GM12878 (cell line): Measurements from ENCODE around the gene MCFD2. TPM values are rescaled to one million over a fixed set of nuclear protein-coding genes. Genes with fewer than 3 reads are reported as not detected.

ENCODE experiments used
- ATAC-seq: fragments of 200-7000 bp; cut with Tn5 transposase; 3 replicates; pipeline ENCODE4 v1.9.1; 2020; ENCODE audit warnings: mild to moderate bottlenecking, moderate library complexity
- BruUV-seq: library from RNA; stranded (reverse); fragments of 400-500 nt; replicated peaks from 2 replicates; lab custom pipeline; 2021; lab: Mats Ljungman, UMichigan
- CTCF ChIA-PET: fragments of 300-600 bp; sonication (Branson Sonifier 250); formaldehyde crosslinking; extraction: SDS; loops from one replicate; lab custom pipeline; 2021; ENCODE audit warnings: inconsistent platforms; lab: Yijun Ruan, JAX
- POLR2A ChIA-PET: fragments of 350-600 bp; formaldehyde crosslinking; extraction: SDS; loops from one replicate; lab custom pipeline; 2021; ENCODE audit warnings: inconsistent platforms; lab: Charles Lee
- RAD21 ChIA-PET: fragments of 300-600 bp; sonication (Branson Sonifier 250); formaldehyde crosslinking; loops from one replicate; lab custom pipeline; 2023; ENCODE audit warnings: antibody characterized with exemption; ENCODE audit not compliant: unreplicated experiment; lab: Charles Lee
- SMC1A ChIA-PET: fragments of 300-600 bp; sonication (Branson Sonifier 250); formaldehyde crosslinking; loops from one replicate; lab custom pipeline; 2023; ENCODE audit not compliant: unreplicated experiment, uncharacterized antibody; lab: Charles Lee
- DNase-seq: peaks from one replicate; pipeline ENCODE4 v3.0.0-alpha.2; 2011; ENCODE audit warnings: low read depth, low spot score
- FAIRE-seq: peaks from 3 replicates; lab custom pipeline; 2011; peaks lifted over from hg19 to GRCh38; lab: Jason Lieb, UNC
- H2AFZ ChIP-seq: 2 replicates; pipeline ENCODE4 v1.6.0; 2011; ENCODE audit warnings: low read depth, low read length, control low read depth; ENCODE audit not compliant: control insufficient read depth
- H3K27ac ChIP-seq: 2 replicates; pipeline ENCODE4 v1.5.1; 2011; ENCODE audit warnings: control low read depth; ENCODE audit not compliant: control insufficient read depth, insufficient read depth
- H3K27me3 ChIP-seq, 2 experiments: replicated peaks in 1 of 2; 2 replicates each; pipeline versions ENCODE4 v1.6.0 to v1.6.1; 2011; ENCODE audit warnings: low read length in 1 of 2; ENCODE audit not compliant: control insufficient read depth in 2 of 2, insufficient read depth in 2 of 2
- H3K36me3 ChIP-seq, 2 experiments: 2 replicates each; pipeline ENCODE4 v1.5.1; 2011; ENCODE audit warnings: low read length in 1 of 2; ENCODE audit not compliant: control insufficient read depth in 2 of 2, insufficient read depth in 2 of 2
- H3K4me1 ChIP-seq: 2 replicates; pipeline ENCODE4 v1.6.1; 2011; ENCODE audit warnings: mild to moderate bottlenecking, low read length, moderate library complexity, mixed read lengths; ENCODE audit not compliant: control insufficient read depth, insufficient read depth
- H3K4me2 ChIP-seq: 2 replicates; pipeline ENCODE4 v1.6.0; 2011; ENCODE audit warnings: control low read depth; ENCODE audit not compliant: control insufficient read depth, insufficient read depth
- H3K4me3 ChIP-seq: fragments of 200-600 bp; sonication (generic); 2 replicates; pipeline ENCODE4 v1.5.1; 2016
- H3K79me2 ChIP-seq: 2 replicates; pipeline ENCODE4 v1.6.0; 2011; ENCODE audit warnings: low read length; ENCODE audit not compliant: control insufficient read depth, insufficient read depth
- H3K9ac ChIP-seq: 2 replicates; pipeline ENCODE4 v1.8.0; 2011; ENCODE audit warnings: low read length, control low read depth, mixed read lengths; ENCODE audit not compliant: control insufficient read depth, insufficient read depth
- H3K9me3 ChIP-seq: replicated peaks from 3 replicates; pipeline ENCODE4 v1.5.1; 2011; ENCODE audit warnings: mild to moderate bottlenecking, low read length; ENCODE audit not compliant: control insufficient read depth, insufficient read depth
- H4K20me1 ChIP-seq: 2 replicates; pipeline ENCODE4 v1.6.0; 2011; ENCODE audit not compliant: control insufficient read depth, insufficient read depth
- FOS ChIP-seq: IDR thresholded peaks from 3 replicates; pipeline ENCODE4 v1.6.1; 2011; ENCODE audit warnings: borderline replicate concordance; ENCODE audit not compliant: insufficient read length; ENCODE audit errors: extremely low read depth
- PAX8 ChIP-seq: fragments of 450-650 bp; IDR thresholded peaks from 2 replicates; pipeline ENCODE4 v1.6.1; 2017; ENCODE audit warnings: mild to moderate bottlenecking, moderate library complexity
- SRF ChIP-seq, 2 experiments: IDR thresholded peaks; 2 replicates each; pipeline ENCODE4 v1.6.1; 2011; ENCODE audit warnings: low read depth in 2 of 2, low read length in 2 of 2, mild to moderate bottlenecking in 1 of 2, moderate library complexity in 1 of 2
- TARDBP ChIP-seq: IDR thresholded peaks from 2 replicates; pipeline ENCODE4 v1.6.1; 2016; ENCODE audit warnings: borderline replicate concordance
- ZBED1 ChIP-seq: IDR thresholded peaks from 2 replicates; pipeline ENCODE4 v1.6.1; 2016; ENCODE audit warnings: borderline replicate concordance
- ZNF207 ChIP-seq: fragments of 450-650 bp; IDR thresholded peaks from 2 replicates; pipeline ENCODE4 v1.6.1; 2014; ENCODE audit warnings: antibody characterized with exemption, mild to moderate bottlenecking, borderline replicate concordance
- WGBS: methylation state at CpG from one replicate; pipeline ENCODE4 v1.1.6; 2016; ENCODE audit warnings: low lambda C conversion rate; ENCODE audit not compliant: insufficient replicate concordance, insufficient coverage; ENCODE audit errors: missing lambda C conversion rate; 5-methylcytosine and 5-hydroxymethylcytosine counted together
- in situ Hi-C: fragments of 300-500 bp; cut with MboI; formaldehyde crosslinking; loops from 9 replicates; pipeline ENCODE4 v1.14.3; 2018; ENCODE audit warnings: mixed read lengths
- intact Hi-C: fragments of 100-400 bp; cut with micrococcal nuclease; formaldehyde crosslinking; loops from one replicate; pipeline ENCODE4 v1.14.2; 2022; ENCODE audit not compliant: unreplicated experiment
- polyA plus RNA-seq, 11 experiments: library from polyadenylated mRNA; depleted of rRNA in 4 of 11; unstranded in 6 of 11; stranded (reverse) in 5 of 11; fragments of >200 nt; fragmentation: Nextera tagmentation in 4 of 11; fragmentation: Illumina TruSeq in 1 of 11; extraction: Ambion mirVana in 4 of 11; extraction: Trizol in 1 of 11; gene quantifications; 1 replicate in 1 of 11; 2 replicates in 10 of 11; pipeline versions ENCODE4 v1.2.1 to v1.2.3, GENCODE V29; 2011 to 2016; ENCODE audit warnings: inconsistent platforms in 2 of 11, missing spikeins in 2 of 11, low read depth in 1 of 11
- total RNA-seq, 4 experiments: library from RNA; depleted of rRNA in 3 of 4; stranded (reverse); fragments of >200 nt in 3 of 4; fragmentation: Illumina TruSeq in 1 of 4; extraction: Trizol in 1 of 4; gene quantifications; 2 replicates each; pipeline versions ENCODE4 v1.2.1 to v1.2.3, GENCODE V29; 2013 to 2021
- TF ChIP-seq, protein P1 (sequence below): fragments of 450-650 bp; formaldehyde crosslinking; IDR thresholded peaks from 2 replicates; pipeline ENCODE4 v1.4.0; 2022; ENCODE audit warnings: mild to moderate bottlenecking, moderate library complexity

Gene MCFD2
- total and polyA plus RNA-seq, 10 of the 15 experiments (the other 5 are each of a cell fraction or from before 2014, with no cell fraction given) = 35.0 to 57.3 (median 40.3) TPM

DNA sequence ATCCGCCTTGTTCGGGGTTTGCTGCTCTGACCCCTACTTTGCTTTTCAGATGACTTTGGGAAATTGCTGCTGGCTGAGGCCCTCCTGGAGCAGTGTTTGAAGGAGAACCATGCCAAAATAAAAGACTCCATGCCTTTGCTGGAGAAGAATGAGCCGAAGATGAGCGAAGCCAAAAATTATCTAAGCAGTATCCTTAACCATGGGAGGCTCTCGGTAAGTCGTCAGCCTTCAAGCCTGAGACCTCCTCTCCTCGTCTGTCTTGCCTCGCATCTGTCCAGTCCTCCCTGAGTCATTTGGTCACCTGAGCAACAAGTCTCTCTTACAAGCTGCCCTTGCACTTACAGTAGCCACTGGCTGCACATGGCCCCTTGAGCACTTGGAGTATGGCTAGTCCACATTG lies 34.7 kb upstream of the MCFD2 start:
- ChIA-PET RAD21 (interaction anchor here (0.6 kb wide), 1 partner anchor 370 kb away, joined by 3 read pairs; no protein-coding TSS in a partner anchor), SMC1A (interaction anchor here (2.5 kb wide), 1 partner anchor 27 kb away, joined by 6 read pairs; no protein-coding TSS in a partner anchor), CTCF (interaction anchor here (2.2 kb wide), 1 partner anchor 32 kb away, joined by 9 read pairs; no protein-coding TSS in a partner anchor), POLR2A (no interaction called here)
- H3K9ac ChIP-seq = no peak overlapping the region
- H3K27me3 ChIP-seq = no peaks in the 10 kb centered on the region
- FAIRE-seq (no peak), DNase-seq (no peak), ATAC-seq (no peak)
- H3K36me3 ChIP-seq = peaks cover 15% of the 10 kb centered on the region in 2 experiments; a peak in 3 of 4 replicates
- 0 out of 2 replicates have a peak, but pooled peaks cover 4% of the 10 kb centered on the region for H4K20me1 ChIP-seq
- H3K27ac ChIP-seq = no peak overlapping the region
- no peak overlapping the region for H3K4me3 ChIP-seq
- peaks cover 22% of the 10 kb centered on the region for H3K4me1 ChIP-seq
- WGBS = 80% methylated on average over 8 of the region's 8 CpGs
- in situ Hi-C loops = no loop called here
- H2AFZ ChIP-seq = no peak overlapping the region
- no peak overlapping the region for H3K4me2 ChIP-seq
- TF ChIP-seq TARDBP = no peak
- TF ChIP-seq ZBED1 = no peak
- TF ChIP-seq FOS = no peak
- TF ChIP-seq ZNF207 = no peak
- TF ChIP-seq, protein P1, sequence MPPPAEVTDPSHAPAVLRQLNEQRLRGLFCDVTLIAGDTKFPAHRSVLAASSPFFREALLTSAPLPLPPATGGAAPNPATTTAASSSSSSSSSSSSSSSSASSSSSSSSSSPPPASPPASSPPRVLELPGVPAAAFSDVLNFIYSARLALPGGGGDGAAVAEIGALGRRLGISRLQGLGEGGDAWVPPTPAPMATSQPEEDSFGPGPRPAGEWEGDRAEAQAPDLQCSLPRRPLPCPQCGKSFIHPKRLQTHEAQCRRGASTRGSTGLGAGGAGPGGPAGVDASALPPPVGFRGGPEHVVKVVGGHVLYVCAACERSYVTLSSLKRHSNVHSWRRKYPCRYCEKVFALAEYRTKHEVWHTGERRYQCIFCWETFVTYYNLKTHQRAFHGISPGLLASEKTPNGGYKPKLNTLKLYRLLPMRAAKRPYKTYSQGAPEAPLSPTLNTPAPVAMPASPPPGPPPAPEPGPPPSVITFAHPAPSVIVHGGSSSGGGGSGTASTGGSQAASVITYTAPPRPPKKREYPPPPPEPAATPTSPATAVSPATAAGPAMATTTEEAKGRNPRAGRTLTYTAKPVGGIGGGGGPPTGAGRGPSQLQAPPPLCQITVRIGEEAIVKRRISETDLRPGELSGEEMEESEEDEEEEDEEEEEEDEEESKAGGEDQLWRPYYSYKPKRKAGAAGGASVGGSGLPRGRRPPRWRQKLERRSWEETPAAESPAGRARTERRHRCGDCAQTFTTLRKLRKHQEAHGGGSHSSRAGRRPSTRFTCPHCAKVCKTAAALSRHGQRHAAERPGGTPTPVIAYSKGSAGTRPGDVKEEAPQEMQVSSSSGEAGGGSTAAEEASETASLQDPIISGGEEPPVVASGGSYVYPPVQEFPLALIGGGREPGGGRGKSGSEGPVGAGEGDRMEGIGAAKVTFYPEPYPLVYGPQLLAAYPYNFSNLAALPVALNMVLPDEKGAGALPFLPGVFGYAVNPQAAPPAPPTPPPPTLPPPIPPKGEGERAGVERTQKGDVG (CRISPR knock-in tag) = no peak
- TF ChIP-seq PAX8 = no peak
- no peak for TF ChIP-seq SRF (IDR thresholded peaks at IDR 0.05; ENCODE audit: low read depth in 2 of 2, low read length in 2 of 2)
- peaks cover 38% of the 10 kb centered on the region for H3K79me2 ChIP-seq
- intact Hi-C loops = no loop called here
- BruUV-seq = no TSS peak
- no peaks in the 10 kb centered on the region for H3K9me3 ChIP-seq
